ENCODE measurements around the gene RBM4.

- no peak for TF ChIP-seq EZH2 (IDR thresholded peaks at IDR 0.05; ENCODE audit: low read depth, unreplicated experiment)
- no peak for TF ChIP-seq CTCF (conservative IDR thresholded peaks at IDR 0.05; ENCODE audit: low read depth in 2 of 2)
- no peak for TF ChIP-seq JUNB (IDR thresholded peaks at IDR 0.05; ENCODE audit: unreplicated experiment)
- no peak for TF ChIP-seq POLR2AphosphoS5 (IDR thresholded peaks at IDR 0.05; ENCODE audit: low read depth)
These were observed 31.2 kb upstream of the RBM4 start for GRCh38 chr11:66607126-66607834.

All from GM23338 (cell line).